PC-9 (cell line): ENCODE data around the gene ATP10A. TPM values are rescaled to one million over a fixed set of nuclear protein-coding genes. Genes with fewer than 3 reads are reported as not detected.

Experiments used
- BruUV-seq: library from RNA; stranded (reverse); fragments of 400-500 nt; replicated peaks from 2 replicates; lab custom pipeline; 2021; lab: Mats Ljungman, UMichigan
- CTCF ChIA-PET: fragments of 300-600 bp; sonication (Branson Sonifier 250); formaldehyde crosslinking; loops from one replicate; lab custom pipeline; 2022; ENCODE audit warnings: antibody characterized with exemption; lab: Charles Lee
- POLR2A ChIA-PET: fragments of 300-600 bp; sonication (Branson Sonifier 250); formaldehyde crosslinking; loops from one replicate; lab custom pipeline; 2022; ENCODE audit warnings: antibody characterized with exemption; ENCODE audit not compliant: unreplicated experiment; lab: Charles Lee
- DNase-seq, 2 experiments: peaks; one replicate each; pipeline versions ENCODE4 v3.0.0 to v3.0.0-alpha.2; 2015 to 2022; ENCODE audit warnings: mixed read lengths in 1 of 2
- H2AFZ ChIP-seq: fragments of 200-600 bp; sonication (generic); 2 replicates; pipeline ENCODE4 v1.8.1; 2017; ENCODE audit warnings: antibody characterized with exemption
- H3F3A ChIP-seq: fragments of 200-600 bp; sonication (generic); 2 replicates; pipeline ENCODE4 v1.8.1; 2017; ENCODE audit warnings: antibody characterized with exemption, mild to moderate bottlenecking, low read depth; ENCODE audit not compliant: insufficient read depth
- H3K27ac ChIP-seq: fragments of 200-600 bp; sonication (generic); 2 replicates; pipeline ENCODE4 v1.6.1; 2016; ENCODE audit warnings: mixed run types
- H3K27me3 ChIP-seq: fragments of 200-600 bp; sonication (generic); 2 replicates; pipeline ENCODE4 v1.6.1; 2016; ENCODE audit warnings: low read depth, mixed run types; ENCODE audit not compliant: insufficient read depth
- H3K36me3 ChIP-seq: fragments of 200-600 bp; sonication (generic); 2 replicates; pipeline ENCODE4 v1.6.1; 2016; ENCODE audit warnings: low read depth, mixed run types
- H3K4me1 ChIP-seq: fragments of 200-600 bp; sonication (generic); replicated peaks from 2 replicates; pipeline ENCODE4 v1.6.1; 2016; ENCODE audit warnings: mixed run types; ENCODE audit not compliant: insufficient read depth
- H3K4me2 ChIP-seq: fragments of 200-600 bp; sonication (generic); 2 replicates; pipeline ENCODE4 v1.6.1; 2017; ENCODE audit warnings: mixed run types
- H3K4me3 ChIP-seq: fragments of 200-600 bp; sonication (generic); 2 replicates; pipeline ENCODE4 v1.6.1; 2016; ENCODE audit warnings: mixed run types
- H3K79me2 ChIP-seq: fragments of 200-600 bp; sonication (generic); 2 replicates; pipeline ENCODE4 v1.6.1; 2017; ENCODE audit warnings: low read depth, mixed run types
- H3K9me2 ChIP-seq: fragments of 200-600 bp; sonication (generic); 2 replicates; pipeline ENCODE4 v1.8.1; 2017; ENCODE audit warnings: mild to moderate bottlenecking; ENCODE audit not compliant: insufficient read depth
- H3K9me3 ChIP-seq: fragments of 200-600 bp; sonication (generic); 2 replicates; pipeline ENCODE4 v1.8.1; 2016; ENCODE audit warnings: low read depth; ENCODE audit not compliant: insufficient read depth
- H4K20me1 ChIP-seq: fragments of 200-600 bp; sonication (generic); 2 replicates; pipeline ENCODE4 v1.8.1; 2017; ENCODE audit not compliant: insufficient read depth
- CTCF ChIP-seq: fragments of 200-600 bp; sonication (generic); conservative IDR thresholded peaks from 2 replicates; pipeline ENCODE4 v1.6.1; 2017; ENCODE audit warnings: mixed run types, antibody characterized with exemption, mild to moderate bottlenecking, moderate library complexity
- EZH2 ChIP-seq: fragments of 200-600 bp; sonication (generic); IDR thresholded peaks from 2 replicates; pipeline ENCODE4 v1.8.0; 2017; ENCODE audit warnings: antibody characterized with exemption, low read depth
- intact Hi-C: fragments of 100-400 bp; cut with micrococcal nuclease; formaldehyde crosslinking; loops from one replicate; pipeline ENCODE4 v1.10.0; 2022; ENCODE audit not compliant: unreplicated experiment
- total RNA-seq: library from RNA; stranded (reverse); gene quantifications from 2 replicates; pipeline ENCODE4 v1.2.3, GENCODE V29; 2021

ATP10A gene
- total RNA-seq, 1 experiment from 2014 or later: not detected

GRCh38 chr15:25847051-25847450 lies 16.1 kb downstream of the ATP10A start:
- no peak overlapping the region for H3K4me3 ChIP-seq
- CTCF ChIA-PET: no interaction called here

DNA sequence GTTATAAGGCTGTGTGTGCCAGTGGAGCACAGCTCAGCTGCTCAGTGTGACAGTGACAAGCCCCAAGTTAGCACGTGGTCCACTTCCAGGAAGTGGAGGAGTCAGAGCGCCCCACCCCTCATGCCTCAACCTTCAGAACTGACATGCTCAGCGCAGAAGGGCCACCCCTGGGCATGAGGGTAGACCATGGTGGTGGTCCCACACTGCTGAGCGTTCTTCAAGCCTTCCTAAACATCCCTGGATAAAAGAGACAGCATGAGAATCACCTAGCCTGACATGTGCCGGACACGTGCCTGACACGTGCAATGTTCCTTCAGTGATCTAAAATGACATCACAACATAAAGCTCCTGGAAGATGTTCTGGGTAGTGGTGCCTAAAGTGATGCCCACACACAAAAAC lies 16.8 kb downstream of the ATP10A start:
- ChIA-PET POLR2A (no interaction called here), CTCF (no interaction called here)
- TF ChIP-seq EZH2: no peak
- no peak for TF ChIP-seq CTCF
- no peak for DNase-seq
- no peak overlapping the region for H3K4me3 ChIP-seq
- no peaks in the 10 kb centered on the region for H3F3A ChIP-seq
- H3K27me3 ChIP-seq: peaks cover 12% of the 10 kb centered on the region
- H3K4me2 ChIP-seq: no peak overlapping the region
- intact Hi-C loops: no loop called here
- H4K20me1 ChIP-seq: no peaks in the 10 kb centered on the region
- no peaks in the 10 kb centered on the region for H3K36me3 ChIP-seq
- no peaks in the 10 kb centered on the region for H3K9me2 ChIP-seq
- BruUV-seq: no TSS peak
- H2AFZ ChIP-seq: no peak overlapping the region
- H3K79me2 ChIP-seq: no peaks in the 10 kb centered on the region
- no peaks in the 10 kb centered on the region for H3K9me3 ChIP-seq
- no peaks in the 10 kb centered on the region for H3K4me1 ChIP-seq
- H3K27ac ChIP-seq: no peak overlapping the region

More at GRCh38 chr15:25847051-25847450, 16.1 kb downstream of the ATP10A start:
- Histone ChIP-seq H3K36me3 (no peaks in the 10 kb centered on the region), H3K27ac (no peak overlapping the region), H3K27me3 (peaks cover 12% of the 10 kb centered on the region), H3F3A (no peaks in the 10 kb centered on the region), H3K9me3 (no peaks in the 10 kb centered on the region), H4K20me1 (no peaks in the 10 kb centered on the region), H3K9me2 (no peaks in the 10 kb centered on the region), H2AFZ (no peak overlapping the region), H3K4me2 (no peak overlapping the region), H3K79me2 (no peaks in the 10 kb centered on the region), H3K4me1 (no peaks in the 10 kb centered on the region)
- intact Hi-C loops: no loop called here
- no TSS peak for BruUV-seq
- no peak for DNase-seq
- no peak for TF ChIP-seq CTCF
- TF ChIP-seq EZH2: no peak
- POLR2A ChIA-PET: no interaction called here

DNA sequence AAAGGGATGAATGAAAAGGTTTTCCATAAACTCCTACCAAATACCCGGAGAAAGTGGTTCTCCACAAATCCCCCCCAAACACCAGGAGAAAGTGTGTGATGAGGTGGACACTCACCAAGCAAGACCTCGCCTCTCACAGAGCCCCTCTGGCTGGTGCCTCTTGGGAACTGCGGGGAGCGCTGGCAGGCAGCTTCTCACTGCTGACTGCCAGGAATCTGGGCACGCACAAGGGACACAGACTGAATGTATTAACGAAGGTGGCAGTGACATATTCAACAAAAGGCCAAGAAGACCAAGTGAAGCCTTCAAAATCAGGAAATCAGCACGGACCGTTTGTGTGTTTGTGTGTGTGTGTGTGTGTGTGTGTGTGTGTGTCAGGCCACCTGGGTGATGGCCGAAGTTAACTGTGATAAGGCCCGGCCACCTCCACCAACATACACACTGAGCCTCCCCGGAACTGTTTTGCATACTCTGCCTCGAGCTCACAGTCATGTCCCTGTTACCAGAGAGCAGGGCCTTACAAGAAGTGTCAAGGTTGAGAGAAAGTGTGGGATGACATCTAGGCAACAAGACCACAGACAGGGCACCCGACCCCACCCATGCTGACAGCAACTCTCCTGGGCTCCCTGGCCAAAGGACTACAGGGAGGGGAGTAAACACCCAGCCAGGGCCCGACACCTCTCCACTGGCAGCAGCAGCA lies 18.0 kb downstream of the ATP10A start:
- no peak for TF ChIP-seq EZH2
- H4K20me1 ChIP-seq: no peaks in the 10 kb centered on the region
- intact Hi-C loops: no loop called here
- H3K36me3 ChIP-seq: no peaks in the 10 kb centered on the region
- POLR2A ChIA-PET: no interaction called here
- no peak overlapping the region for H3K4me2 ChIP-seq
- DNase-seq: no peak
- no peaks in the 10 kb centered on the region for H3F3A ChIP-seq
- no peak overlapping the region for H2AFZ ChIP-seq
- no TSS peak for BruUV-seq
- no peak overlapping the region for H3K4me3 ChIP-seq
- no peak overlapping the region for H3K27ac ChIP-seq
- no peaks in the 10 kb centered on the region for H3K9me2 ChIP-seq
- CTCF ChIA-PET: no interaction called here
- H3K27me3 ChIP-seq: peaks cover 12% of the 10 kb centered on the region
- no peaks in the 10 kb centered on the region for H3K79me2 ChIP-seq
- no peaks in the 10 kb centered on the region for H3K4me1 ChIP-seq
- H3K9me3 ChIP-seq: no peaks in the 10 kb centered on the region

DNA sequence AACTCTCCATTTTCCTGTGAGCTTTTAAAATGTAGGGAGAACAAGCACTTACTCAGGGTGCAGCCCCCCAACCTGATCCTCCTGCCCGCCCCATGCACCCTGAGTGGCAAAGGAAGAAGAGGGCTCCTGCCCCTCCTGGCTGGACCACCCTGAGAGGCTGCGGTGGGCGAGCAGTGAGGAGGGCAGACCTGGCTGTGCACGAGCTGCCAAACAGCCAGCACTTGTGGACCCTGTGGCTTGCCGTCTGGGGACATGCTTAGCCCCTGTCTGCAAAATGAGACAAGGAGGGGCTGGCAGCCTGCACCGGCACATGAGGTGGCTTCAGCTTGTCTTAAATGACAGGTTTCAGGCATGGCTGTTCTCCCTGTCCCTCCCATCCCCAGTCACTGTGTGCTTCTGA lies 18.6 kb downstream of the ATP10A start:
- DNase-seq: no peak
- Histone ChIP-seq H3K36me3 (no peaks in the 10 kb centered on the region), H3K4me3 (no peak overlapping the region), H3K79me2 (no peaks in the 10 kb centered on the region), H3F3A (no peaks in the 10 kb centered on the region), H3K9me3 (no peaks in the 10 kb centered on the region), H3K27me3 (peaks cover 14% of the 10 kb centered on the region), H3K4me2 (no peak overlapping the region), H3K9me2 (no peaks in the 10 kb centered on the region), H2AFZ (no peak overlapping the region), H3K4me1 (no peaks in the 10 kb centered on the region), H4K20me1 (no peaks in the 10 kb centered on the region), H3K27ac (no peak overlapping the region)
- ChIA-PET CTCF (no interaction called here), POLR2A (no interaction called here)
- TF ChIP-seq CTCF: no peak
- intact Hi-C loops: no loop called here
- BruUV-seq: no TSS peak
